ENCODE data around the gene EXOSC5. TPM values are rescaled to one million over a fixed set of nuclear protein-coding genes. Genes with fewer than 3 reads are reported as not detected.

EXOSC5 gene
- total and polyA plus RNA-seq, 12 donors, result 4.2 to 73.7 (median 26.6) TPM

GRCh38 chr19:41442473-41443355 lies 45.6 kb upstream of the EXOSC5 start, which contains the start of gene ERICH4:
TSS of gene ERICH4 (plus strand) at chr19:41443156. CDS start at chr19:41443170, 14 bp downstream.
- intact Hi-C loops (cut with DNase I), result loop anchor here in 1 of 2 donors (10.0 kb wide), 1 partner anchor 92 kb away; no protein-coding TSS in a partner anchor
- WGBS, 4 donors, result 56 to 68% (median 64%) methylated on average over 6 to 7 of the region's 7 CpGs
- Histone ChIP-seq H3K4me3 (no peak within 1 kb of the TSS), H3K9me3 (replicated peaks in 1 of 3) (no peaks in the 10 kb centered on the region), H3K27ac (no peak within 1 kb of the TSS), H3K27me3 (no peaks in the 10 kb centered on the region), H3K4me1 (replicated peaks in 1 of 2) (peaks cover 5 to 13% of the 10 kb centered on the region in 2 donors), H3K36me3 (replicated peaks in 1 of 2) (peaks cover 0 to 3% of the 10 kb centered on the region in 2 donors)
- TF ChIP-seq POLR2A (IDR thresholded peaks at IDR 0.05) (no peak), CTCF (IDR thresholded peaks at IDR 0.05) (no peak)
- DNase-seq, result peak in 1 of 7 donors; percentile 42

GRCh38 chr19:41441321-41441945 lies 44.3 kb upstream of the EXOSC5 start:
- H3K4me3 ChIP-seq, result no peak overlapping the region
- H3K27ac ChIP-seq, result no peak overlapping the region
- no peaks in the 10 kb centered on the region for H3K9me3 ChIP-seq (replicated peaks in 1 of 3)
- no peak for TF ChIP-seq POLR2A (IDR thresholded peaks at IDR 0.05)
- no peak for TF ChIP-seq CTCF (IDR thresholded peaks at IDR 0.05)
- H3K4me1 ChIP-seq (replicated peaks in 1 of 2), result peaks cover 5 to 13% of the 10 kb centered on the region in 2 donors
- peaks cover 0 to 4% of the 10 kb centered on the region in 2 donors for H3K36me3 ChIP-seq (replicated peaks in 1 of 2)
- WGBS, 4 donors, result 74 to 82% (median 78%) methylated on average over 9 to 15 of the region's 15 CpGs
- DNase-seq, result peak in 1 of 7 donors; percentile 50
- no peaks in the 10 kb centered on the region for H3K27me3 ChIP-seq
- intact Hi-C loops (cut with DNase I), result loop anchor here in 1 of 2 donors (10.0 kb wide), 1 partner anchor 93 kb away; no protein-coding TSS in a partner anchor

GRCh38 chr19:41439441-41440222 lies 42.5 kb upstream of the EXOSC5 start, which contains the start of gene DMAC2:
TSS of gene DMAC2 (minus strand) at chr19:41439912. CDS start at chr19:41439899, 13 bp downstream.
- no peaks in the 10 kb centered on the region for H3K27me3 ChIP-seq
- H3K4me3 ChIP-seq, result peak within 1 kb of the TSS; percentile 59 to 96 (median 77)
- peak; percentile 92 to 99 (median 99) for DNase-seq
- peak within 1 kb of the TSS; percentile 75 to 97 (median 93) for H3K27ac ChIP-seq
- intact Hi-C loops (cut with DNase I), result loop anchor here in 1 of 2 donors (10.0 kb wide), 1 partner anchor 95 kb away; no protein-coding TSS in a partner anchor
- peaks cover 0 to 11% of the 10 kb centered on the region in 2 donors for H3K36me3 ChIP-seq (replicated peaks in 1 of 2)
- no peaks in the 10 kb centered on the region for H3K9me3 ChIP-seq (replicated peaks in 1 of 3)
- H3K4me1 ChIP-seq (replicated peaks in 1 of 2), result peaks cover 5 to 13% of the 10 kb centered on the region in 2 donors
- peak in 4 of 6 experiments; percentile 30 to 37 (median 34) for TF ChIP-seq CTCF (IDR thresholded peaks at IDR 0.05)
- peak; percentile 27 to 89 for TF ChIP-seq POLR2A (IDR thresholded peaks at IDR 0.05)
- WGBS, 4 donors, result 1% methylated on average over 38 to 40 of the region's 40 CpGs
